ENCODE results near the gene LYPD3.
"Not testable (repeated sequence)": the region's sequence is repeated elsewhere in the genome, so short reads cannot be mapped to it uniquely, and the experiment has no call there.

The LYPD3 gene

GRCh38 chr19:43438291-43439031, 26.9 kb downstream of the LYPD3 start:
- H3K4me1 Mint-ChIP-seq = peaks cover 31% of the 10 kb centered on the region
- peaks cover 9% of the 10 kb centered on the region for H3K36me3 Mint-ChIP-seq
- peak overlapping the region; percentile 50 for H3K27ac Mint-ChIP-seq
- DNase-seq (ENCODE audit: low spot score in 2 of 2) (no peak), ATAC-seq (peak; percentile 28)
- H3K4me3 Mint-ChIP-seq = peak overlapping the region; percentile 13
- no peaks in the 10 kb centered on the region for H3K9me3 Mint-ChIP-seq

DNA sequence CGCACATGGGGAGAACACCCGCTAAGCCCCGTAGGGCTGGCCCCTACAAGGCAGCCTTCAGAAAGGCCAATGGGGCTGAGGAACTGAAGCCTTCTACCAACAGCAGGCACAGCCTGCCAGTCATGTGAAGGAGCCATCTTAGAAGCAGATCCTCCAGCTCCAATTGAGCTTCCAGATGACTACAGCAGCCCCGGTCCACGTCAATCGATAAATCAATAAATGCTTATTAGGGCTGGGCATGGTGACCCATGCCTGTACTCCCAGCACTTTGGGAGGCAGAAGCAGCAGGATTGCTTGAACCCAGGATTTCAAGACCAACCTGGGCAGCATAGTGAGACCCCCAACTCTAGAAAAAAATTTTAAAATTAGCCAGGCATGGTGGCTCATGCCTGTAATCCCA, 27.7 kb downstream of the LYPD3 start:
- H3K36me3 Mint-ChIP-seq = peaks cover 9% of the 10 kb centered on the region
- no peaks in the 10 kb centered on the region for H3K9me3 Mint-ChIP-seq
- H3K27ac Mint-ChIP-seq = peak overlapping the region; percentile 81
- H3K4me3 Mint-ChIP-seq = no peak overlapping the region
- ATAC-seq (no peak), DNase-seq (ENCODE audit: low spot score in 2 of 2) (no peak)
- H3K4me1 Mint-ChIP-seq = peaks cover 37% of the 10 kb centered on the region

DNA sequence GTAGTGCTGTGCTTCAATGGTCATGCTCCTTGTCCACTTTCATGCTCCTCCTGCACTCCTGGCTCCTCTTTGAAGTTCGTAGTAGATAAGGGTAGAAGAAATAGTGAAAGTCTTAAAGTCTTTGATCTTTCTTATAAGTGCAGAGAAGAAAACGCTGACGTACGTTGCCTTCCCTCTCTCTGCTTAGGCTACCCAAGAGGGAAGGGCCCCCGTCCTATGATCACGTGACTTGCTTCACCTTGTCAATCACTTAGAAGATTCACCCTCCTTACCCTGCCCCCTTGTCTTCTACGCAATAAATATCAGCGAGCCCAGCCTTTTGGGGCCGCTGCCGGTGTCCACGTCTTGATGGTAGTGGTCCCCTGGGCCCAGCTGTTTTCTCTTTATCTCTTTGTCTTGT, 28.1 kb downstream of the LYPD3 start:
- peak overlapping the region; percentile 81 for H3K27ac Mint-ChIP-seq
- H3K36me3 Mint-ChIP-seq = not testable (repeated sequence)

DNA sequence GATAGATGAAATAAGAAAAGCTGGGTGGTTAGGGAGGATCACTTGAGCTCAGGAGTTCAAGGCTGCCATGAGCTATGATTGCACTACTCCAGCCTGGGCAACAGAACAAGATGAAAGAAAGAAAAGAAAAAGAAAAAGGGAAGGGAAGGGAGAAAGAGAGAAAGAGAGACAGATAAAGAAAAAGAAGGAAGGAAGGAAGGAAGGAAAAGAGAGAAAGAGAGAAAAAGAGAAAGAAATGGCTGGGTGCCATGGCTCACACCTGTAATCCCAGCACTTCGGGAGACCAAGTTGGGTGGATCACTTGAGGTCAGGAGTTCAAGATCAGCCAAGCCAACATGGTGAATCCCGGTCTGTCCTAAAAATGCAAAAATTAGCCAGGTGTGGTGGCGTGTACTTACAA, 29.6 kb downstream of the LYPD3 start:
- ATAC-seq (no peak), DNase-seq (ENCODE audit: low spot score in 2 of 2) (no peak)
- Mint-ChIP-seq H3K4me1 (peaks cover 38% of the 10 kb centered on the region), H3K4me3 (no peak overlapping the region), H3K27ac (no peak overlapping the region), H3K9me3 (no peaks in the 10 kb centered on the region), H3K36me3 (peaks cover 4% of the 10 kb centered on the region)

More for the DNA sequence above, 28.1 kb downstream of the LYPD3 start:
- not testable (repeated sequence) for DNase-seq (ENCODE audit: low spot score in 2 of 2); H3K9me3 Mint-ChIP-seq; H3K4me3 Mint-ChIP-seq; ATAC-seq
- H3K4me1 Mint-ChIP-seq = peaks cover 38% of the 10 kb centered on the region

DNA sequence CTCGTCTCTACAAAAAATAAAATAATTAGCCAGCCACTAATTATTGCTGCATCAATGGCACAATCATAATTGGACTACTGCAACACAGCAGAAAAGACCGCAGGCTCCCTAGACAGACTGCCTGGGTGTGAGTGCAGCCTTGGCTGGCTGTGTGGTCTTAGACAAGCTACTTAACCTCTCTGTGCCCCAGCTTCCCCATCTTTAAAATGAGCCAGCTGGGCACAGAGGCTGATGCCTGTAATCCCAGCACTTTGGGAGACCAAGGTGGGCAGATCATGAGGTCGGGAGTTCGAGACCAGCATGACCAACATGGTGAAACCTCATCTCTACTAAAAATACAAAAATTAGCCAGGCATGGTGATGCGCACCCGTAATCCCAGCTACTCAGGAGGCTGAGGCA, 31.7 kb downstream of the LYPD3 start:
- DNase-seq (ENCODE audit: low spot score in 2 of 2) (no peak), ATAC-seq (no peak)
- peaks cover 30% of the 10 kb centered on the region for H3K4me1 Mint-ChIP-seq
- peaks cover 4% of the 10 kb centered on the region for H3K36me3 Mint-ChIP-seq
- H3K27ac Mint-ChIP-seq = no peak overlapping the region
- H3K9me3 Mint-ChIP-seq = no peaks in the 10 kb centered on the region
- H3K4me3 Mint-ChIP-seq = no peak overlapping the region

- no peak for DNase-seq (ENCODE audit: low spot score in 2 of 2)
- ATAC-seq = no peak
- Mint-ChIP-seq H3K27ac (no peak overlapping the region), H3K36me3 (peaks cover 4% of the 10 kb centered on the region), H3K9me3 (no peaks in the 10 kb centered on the region), H3K4me1 (peaks cover 26% of the 10 kb centered on the region), H3K4me3 (no peak overlapping the region)
Observed at GRCh38 chr19:43433358-43433673, 32.1 kb downstream of the LYPD3 start.

GRCh38 chr19:43430976-43431375, 34.4 kb downstream of the LYPD3 start:
- H3K9me3 Mint-ChIP-seq = no peaks in the 10 kb centered on the region
- peak overlapping the region; percentile 34 for H3K27ac Mint-ChIP-seq
- DNase-seq (ENCODE audit: low spot score in 2 of 2) (no peak), ATAC-seq (no peak)
- H3K36me3 Mint-ChIP-seq = peaks cover 3% of the 10 kb centered on the region
- H3K4me1 Mint-ChIP-seq = peaks cover 13% of the 10 kb centered on the region
- no peak overlapping the region for H3K4me3 Mint-ChIP-seq

DNA sequence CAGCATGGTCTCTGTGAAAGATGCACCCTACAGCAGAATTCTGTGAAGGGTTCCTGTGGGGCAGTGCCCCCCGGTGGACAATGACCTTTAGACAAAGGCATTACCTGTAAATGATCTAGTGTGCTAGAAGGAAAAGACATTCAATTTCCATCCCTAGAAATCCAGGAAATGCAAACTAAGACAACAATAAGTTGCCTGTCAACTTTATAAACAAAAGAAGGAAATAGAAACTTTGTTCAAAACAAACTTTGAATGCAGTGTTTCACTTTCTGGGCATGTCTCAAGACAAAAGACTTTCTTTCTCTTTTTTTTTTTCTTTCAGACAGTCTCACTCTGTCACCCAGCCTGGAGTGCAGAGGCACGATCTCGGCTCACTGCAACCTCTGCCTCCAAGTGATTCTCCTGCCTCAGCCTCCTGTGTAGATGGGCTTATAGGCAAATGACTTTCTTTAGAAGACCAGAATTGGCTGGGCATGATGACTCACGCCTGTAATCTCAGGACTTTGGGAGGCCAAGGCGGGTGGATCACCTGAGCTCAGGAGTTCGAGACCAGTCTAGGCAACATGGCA, 35.2 kb downstream of the LYPD3 start:
- H3K4me3 Mint-ChIP-seq = no peak overlapping the region
- peak overlapping the region; percentile 34 for H3K27ac Mint-ChIP-seq
- ATAC-seq (peak; percentile 31), DNase-seq (ENCODE audit: low spot score in 2 of 2) (no peak)
- no peaks in the 10 kb centered on the region for H3K9me3 Mint-ChIP-seq
- H3K36me3 Mint-ChIP-seq = no peaks in the 10 kb centered on the region
- H3K4me1 Mint-ChIP-seq = peaks cover 7% of the 10 kb centered on the region

DNA sequence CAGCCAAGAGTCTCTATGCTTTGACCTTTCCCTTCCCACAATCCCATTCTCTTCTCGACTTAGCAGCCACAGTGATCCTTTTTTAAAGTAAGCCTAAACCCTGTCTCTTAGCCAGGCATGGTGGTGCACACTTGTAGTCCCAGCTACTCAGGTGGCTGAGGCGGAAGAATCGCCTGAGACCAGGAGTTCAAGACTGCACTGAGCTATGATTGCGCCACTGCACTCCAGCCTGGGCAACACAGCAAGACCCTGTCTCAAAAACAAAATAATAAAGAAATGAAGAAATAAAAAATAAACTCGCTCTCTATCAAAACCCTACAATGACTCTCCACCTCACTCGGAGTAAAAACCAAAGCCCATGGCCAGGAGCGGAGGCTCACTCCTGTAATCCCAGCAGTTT, 36.0 kb downstream of the LYPD3 start:
- no peak overlapping the region for H3K27ac Mint-ChIP-seq
- H3K4me1 Mint-ChIP-seq = peaks cover 7% of the 10 kb centered on the region
- H3K36me3 Mint-ChIP-seq = no peaks in the 10 kb centered on the region
- ATAC-seq (no peak), DNase-seq (ENCODE audit: low spot score in 2 of 2) (no peak)
- no peaks in the 10 kb centered on the region for H3K9me3 Mint-ChIP-seq
- no peak overlapping the region for H3K4me3 Mint-ChIP-seq

- Mint-ChIP-seq H3K4me3 (no peak overlapping the region), H3K27ac (peak overlapping the region; percentile 29), H3K4me1 (no peaks in the 10 kb centered on the region), H3K36me3 (no peaks in the 10 kb centered on the region), H3K9me3 (no peaks in the 10 kb centered on the region)
- ATAC-seq (no peak), DNase-seq (ENCODE audit: low spot score in 2 of 2) (no peak)
Observed at GRCh38 chr19:43425567-43426392, 39.6 kb downstream of the LYPD3 start.

DNA sequence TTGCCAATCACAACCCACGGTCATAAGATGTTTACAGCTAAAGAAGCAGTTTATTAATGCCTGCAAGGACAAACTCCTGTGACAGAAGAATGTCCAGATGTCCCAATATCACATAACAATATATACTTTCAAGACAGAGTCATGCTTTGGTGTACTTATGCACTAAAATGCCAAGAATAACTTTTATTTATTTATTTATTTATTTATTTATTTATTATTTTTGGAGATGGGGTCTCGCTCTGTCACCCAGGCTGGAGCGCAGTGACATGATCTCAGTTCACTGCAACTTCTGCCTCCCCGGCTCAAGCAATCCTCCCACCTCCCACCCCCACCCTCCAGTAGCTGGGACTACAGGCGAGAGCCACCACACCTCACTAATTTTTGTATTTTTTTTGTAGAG, 41.6 kb downstream of the LYPD3 start:
- no peak overlapping the region for H3K4me3 Mint-ChIP-seq
- H3K27ac Mint-ChIP-seq = no peak overlapping the region

DNA sequence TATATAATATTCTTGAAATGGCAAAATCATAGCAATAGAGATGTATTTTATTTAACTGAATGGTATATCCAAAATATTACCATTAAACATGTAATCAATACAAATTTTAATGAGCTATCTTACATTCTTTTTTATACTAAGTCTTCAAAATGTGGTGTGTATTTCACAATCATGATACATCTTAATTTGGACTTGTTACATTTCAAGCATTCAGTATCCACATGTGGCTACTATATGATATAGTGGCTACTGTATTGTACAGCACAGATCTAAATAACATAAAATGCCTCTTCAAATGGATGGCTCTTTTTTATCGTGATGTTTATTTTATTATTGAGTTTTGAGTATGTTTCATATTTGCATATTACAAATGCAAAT, 42.7 kb downstream of the LYPD3 start:
- no peak for ATAC-seq
- no peak for DNase-seq (ENCODE audit: low spot score in 2 of 2)
- no peak overlapping the region for H3K27ac Mint-ChIP-seq
- no peak overlapping the region for H3K4me3 Mint-ChIP-seq
- no peaks in the 10 kb centered on the region for H3K9me3 Mint-ChIP-seq
- H3K4me1 Mint-ChIP-seq = no peaks in the 10 kb centered on the region
- H3K36me3 Mint-ChIP-seq = no peaks in the 10 kb centered on the region

More for the DNA sequence above, 41.6 kb downstream of the LYPD3 start:
- Mint-ChIP-seq H3K9me3 (no peaks in the 10 kb centered on the region), H3K36me3 (no peaks in the 10 kb centered on the region), H3K4me1 (no peaks in the 10 kb centered on the region)
- ATAC-seq (no peak), DNase-seq (ENCODE audit: low spot score in 2 of 2) (no peak)

- H3K9me3 Mint-ChIP-seq = no peaks in the 10 kb centered on the region
- ATAC-seq = no peak
- no peak for DNase-seq (ENCODE audit: low spot score in 2 of 2)
- H3K36me3 Mint-ChIP-seq = no peaks in the 10 kb centered on the region
- H3K4me1 Mint-ChIP-seq = no peaks in the 10 kb centered on the region
- H3K27ac Mint-ChIP-seq = no peak overlapping the region
- no peak overlapping the region for H3K4me3 Mint-ChIP-seq
Observed at GRCh38 chr19:43422000-43422688, 43.3 kb downstream of the LYPD3 start.

GRCh38 chr19:43420954-43421353, 44.5 kb downstream of the LYPD3 start:
- ATAC-seq = no peak
- Mint-ChIP-seq H3K4me3 (no peak overlapping the region), H3K4me1 (no peaks in the 10 kb centered on the region), H3K36me3 (no peaks in the 10 kb centered on the region), H3K9me3 (no peaks in the 10 kb centered on the region), H3K27ac (no peak overlapping the region)
- no peak for DNase-seq (ENCODE audit: low spot score in 2 of 2)

DNA sequence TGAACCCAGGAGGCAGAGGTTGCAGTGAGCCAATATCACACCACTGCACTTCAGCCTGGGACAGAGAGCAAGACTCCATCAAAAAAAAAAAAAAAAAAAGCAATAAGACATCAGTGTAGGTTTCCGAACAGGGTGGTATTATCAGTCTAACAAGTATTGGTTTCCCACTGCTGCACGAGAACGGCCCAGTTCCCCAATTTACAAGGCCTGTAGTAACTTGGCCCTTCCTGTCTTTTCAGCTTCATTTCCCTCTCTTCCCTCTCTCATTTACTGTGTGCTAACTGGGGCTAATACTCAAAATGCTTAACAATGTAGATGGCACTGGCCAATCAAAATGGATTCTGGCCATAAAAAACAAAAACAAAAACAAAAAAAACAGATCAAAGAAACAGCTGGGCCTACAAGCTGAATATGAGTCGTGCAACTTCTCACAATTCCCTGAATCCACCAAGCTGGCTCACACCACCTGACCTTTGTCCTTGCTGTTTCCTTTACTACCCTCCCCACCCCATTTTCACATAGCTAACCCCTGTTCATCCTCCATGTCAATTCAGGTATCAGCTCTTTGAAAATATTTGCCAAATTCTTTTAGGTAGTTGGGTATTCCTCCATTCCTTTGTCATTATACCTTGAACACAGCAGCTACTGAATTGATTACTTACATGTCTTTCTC, 48.3 kb downstream of the LYPD3 start:
- DNase-seq (ENCODE audit: low spot score in 2 of 2) = no peak
- H3K4me1 Mint-ChIP-seq = no peaks in the 10 kb centered on the region

More for the DNA sequence above, 48.3 kb downstream of the LYPD3 start:
- no peaks in the 10 kb centered on the region for H3K36me3 Mint-ChIP-seq
- ATAC-seq = no peak
- no peaks in the 10 kb centered on the region for H3K9me3 Mint-ChIP-seq
- H3K27ac Mint-ChIP-seq = no peak overlapping the region
- H3K4me3 Mint-ChIP-seq = no peak overlapping the region

All from stimulated activated effector memory CD8-positive, alpha-beta T cell treated with anti-CD3 and anti-CD28 coated beads, Interleukin-12 subunit alpha, Interleukin-12 subunit beta, amount 100 ng/mL, for 72 hours (primary cell).